ENCODE measurements around the gene MT1B. TPM values are rescaled to one million over a fixed set of nuclear protein-coding genes. Genes with fewer than 3 reads are reported as not detected.

The MT1B gene
- total and polyA plus RNA-seq, 5 experiments from 2014 or later = not detected

- H3K27ac Mint-ChIP-seq = peak overlapping the region; percentile 87 to 99 (median 96)
- H3K36me3 Mint-ChIP-seq = no peaks in the 10 kb centered on the region
- peaks cover 30 to 68% (median 53%) of the 10 kb centered on the region in 4 donors for H3K4me1 Mint-ChIP-seq
- H3K4me3 Mint-ChIP-seq = peak overlapping the region; percentile 86 to 100 (median 96)
- H3K27me3 Mint-ChIP-seq = no peaks in the 10 kb centered on the region
- POLR2A ChIA-PET = interaction anchor here (0.7 to 5.6 kb wide), 9 partner anchors 13 to 99 kb away, joined by 3 to 50 read pairs (median 9); partner anchors contain the start of gene MT1E
- peak; percentile 40 to 83 (median 71) for DNase-seq
- H3K9me3 Mint-ChIP-seq = no peaks in the 10 kb centered on the region
- peak; percentile 39 to 79 for ATAC-seq
Measured at GRCh38 chr16:56610017-56610608, 41.6 kb upstream of the MT1B start.

GRCh38 chr16:56610609-56611111 lies 41.0 kb upstream of the MT1B start:
- H3K27ac Mint-ChIP-seq = peak overlapping the region; percentile 87 to 99 (median 96)
- ATAC-seq (peak; percentile 1 to 36), DNase-seq (no peak)
- POLR2A ChIA-PET = interaction anchor here (0.7 to 5.6 kb wide), 7 partner anchors 13 to 99 kb away, joined by 3 to 50 read pairs (median 3); partner anchors contain the start of gene MT1E
- peak overlapping the region; percentile 68 to 100 (median 96) for H3K4me3 Mint-ChIP-seq
- no peaks in the 10 kb centered on the region for H3K36me3 Mint-ChIP-seq
- no peaks in the 10 kb centered on the region for H3K9me3 Mint-ChIP-seq
- no peaks in the 10 kb centered on the region for H3K27me3 Mint-ChIP-seq
- H3K4me1 Mint-ChIP-seq = peaks cover 30 to 68% (median 53%) of the 10 kb centered on the region in 4 donors

- ATAC-seq = no peak
- H3K9me3 Mint-ChIP-seq = no peaks in the 10 kb centered on the region
- no peaks in the 10 kb centered on the region for H3K27me3 Mint-ChIP-seq
- H3K4me3 Mint-ChIP-seq = peak overlapping the region in 8 of 10 donors; percentile 4 to 100 (median 66)
- DNase-seq = no peak
- peaks cover 30 to 61% (median 48%) of the 10 kb centered on the region in 4 donors for H3K4me1 Mint-ChIP-seq
- H3K36me3 Mint-ChIP-seq = no peaks in the 10 kb centered on the region
- POLR2A ChIA-PET = interaction anchor here (0.8 to 5.6 kb wide), 4 partner anchors 12 to 35 kb away, joined by 3 to 50 read pairs (median 13); partner anchors contain the start of gene MT1E
- peak overlapping the region; percentile 87 to 99 (median 96) for H3K27ac Mint-ChIP-seq
Measured at GRCh38 chr16:56611281-56611833, 40.3 kb upstream of the MT1B start.

- peaks cover 22 to 49% (median 41%) of the 10 kb centered on the region in 4 donors for H3K4me1 Mint-ChIP-seq
- H3K27ac Mint-ChIP-seq = no peak overlapping the region
- H3K36me3 Mint-ChIP-seq = no peaks in the 10 kb centered on the region
- ATAC-seq (no peak), DNase-seq (no peak)
- H3K4me3 Mint-ChIP-seq = no peak overlapping the region
- no peaks in the 10 kb centered on the region for H3K9me3 Mint-ChIP-seq
- POLR2A ChIA-PET = no interaction called here
- peaks cover 0 to 7% (median 0%) of the 10 kb centered on the region in 5 donors for H3K27me3 Mint-ChIP-seq
Measured at GRCh38 chr16:56613706-56614105, 38.0 kb upstream of the MT1B start.

GRCh38 chr16:56614549-56614991 lies 37.1 kb upstream of the MT1B start:
- H3K27ac Mint-ChIP-seq = peak overlapping the region in 1 of 10 donors; percentile 23
- H3K4me1 Mint-ChIP-seq = peaks cover 16 to 41% (median 33%) of the 10 kb centered on the region in 4 donors
- no peaks in the 10 kb centered on the region for H3K36me3 Mint-ChIP-seq
- H3K4me3 Mint-ChIP-seq = no peak overlapping the region
- H3K27me3 Mint-ChIP-seq = peaks cover 0 to 12% (median 0%) of the 10 kb centered on the region in 5 donors
- POLR2A ChIA-PET = no interaction called here
- no peaks in the 10 kb centered on the region for H3K9me3 Mint-ChIP-seq
- ATAC-seq (no peak), DNase-seq (no peak)

- Mint-ChIP-seq H3K9me3 (no peaks in the 10 kb centered on the region), H3K36me3 (no peaks in the 10 kb centered on the region), H3K4me3 (no peak overlapping the region), H3K27ac (no peak overlapping the region), H3K4me1 (peaks cover 13 to 33% (median 26%) of the 10 kb centered on the region in 4 donors), H3K27me3 (peaks cover 0 to 12% (median 0%) of the 10 kb centered on the region in 5 donors)
- DNase-seq (no peak), ATAC-seq (no peak)
- POLR2A ChIA-PET = interaction anchor here (1.8 kb wide), 1 partner anchor 9 kb away, joined by 5 read pairs; no protein-coding TSS in a partner anchor
Measured at GRCh38 chr16:56615353-56615752, 36.3 kb upstream of the MT1B start.

GRCh38 chr16:56616608-56617211 lies 35.0 kb upstream of the MT1B start:
- peaks cover 5 to 20% (median 13%) of the 10 kb centered on the region in 4 donors for H3K4me1 Mint-ChIP-seq
- ATAC-seq (peak in 1 of 2 donors; percentile 18), DNase-seq (no peak)
- POLR2A ChIA-PET = interaction anchor here (0.6 to 1.8 kb wide), 7 partner anchors 8 to 81 kb away, joined by 3 to 7 read pairs (median 4); partner anchors contain the start of gene MT2A
- H3K9me3 Mint-ChIP-seq = no peaks in the 10 kb centered on the region
- peak overlapping the region in 9 of 10 donors; percentile 61 to 80 (median 74) for H3K4me3 Mint-ChIP-seq
- no peaks in the 10 kb centered on the region for H3K36me3 Mint-ChIP-seq
- H3K27ac Mint-ChIP-seq = peak overlapping the region in 3 of 10 donors; percentile 8 to 57 (median 38)
- peaks cover 0 to 12% (median 0%) of the 10 kb centered on the region in 5 donors for H3K27me3 Mint-ChIP-seq

- Mint-ChIP-seq H3K36me3 (no peaks in the 10 kb centered on the region), H3K27ac (peak overlapping the region in 3 of 10 donors; percentile 8 to 84 (median 66)), H3K4me1 (peaks cover 5 to 18% (median 13%) of the 10 kb centered on the region in 4 donors), H3K27me3 (peaks cover 0 to 12% (median 0%) of the 10 kb centered on the region in 5 donors), H3K9me3 (no peaks in the 10 kb centered on the region), H3K4me3 (peak overlapping the region; percentile 61 to 80 (median 76))
- POLR2A ChIA-PET = interaction anchor here (0.6 to 1.7 kb wide), 8 partner anchors 9 to 403 kb away, joined by 3 to 7 read pairs (median 4); partner anchors contain the start of genes MT1F and MT2A
- peak; percentile 91 to 99 for ATAC-seq
- DNase-seq = peak in 8 of 10 donors; percentile 21 to 73 (median 40)
Measured at GRCh38 chr16:56617212-56618085, 34.2 kb upstream of the MT1B start.

- H3K4me1 Mint-ChIP-seq = peaks cover 5 to 17% (median 13%) of the 10 kb centered on the region in 4 donors
- H3K4me3 Mint-ChIP-seq = peak overlapping the region in 6 of 10 donors; percentile 11 to 77 (median 70)
- POLR2A ChIA-PET = interaction anchor here (0.6 to 1.7 kb wide), 4 partner anchors 11 to 69 kb away, joined by 3 to 7 read pairs (median 4); no protein-coding TSS in a partner anchor
- no peaks in the 10 kb centered on the region for H3K36me3 Mint-ChIP-seq
- peaks cover 0 to 12% (median 0%) of the 10 kb centered on the region in 5 donors for H3K27me3 Mint-ChIP-seq
- DNase-seq (no peak), ATAC-seq (no peak)
- H3K27ac Mint-ChIP-seq = no peak overlapping the region
- no peaks in the 10 kb centered on the region for H3K9me3 Mint-ChIP-seq
Measured at GRCh38 chr16:56618138-56618537, 33.5 kb upstream of the MT1B start.

- POLR2A ChIA-PET = interaction anchor here (6.7 kb wide), 1 partner anchor 10 kb away, joined by 50 read pairs; the partner anchor contains the start of gene MT2A
- DNase-seq (no peak), ATAC-seq (no peak)
- H3K4me3 Mint-ChIP-seq = no peak overlapping the region
- no peaks in the 10 kb centered on the region for H3K36me3 Mint-ChIP-seq
- no peaks in the 10 kb centered on the region for H3K9me3 Mint-ChIP-seq
- H3K27me3 Mint-ChIP-seq = peaks cover 0 to 21% (median 0%) of the 10 kb centered on the region in 5 donors
- no peak overlapping the region for H3K27ac Mint-ChIP-seq
- H3K4me1 Mint-ChIP-seq = peaks cover 9 to 23% (median 16%) of the 10 kb centered on the region in 4 donors
Measured at GRCh38 chr16:56620339-56620897, 31.3 kb upstream of the MT1B start.
